ENCODE results near the gene LMCD1. TPM values are rescaled to one million over a fixed set of nuclear protein-coding genes. Genes with fewer than 3 reads are reported as not detected.
"Not testable (repeated sequence)": the region's sequence is repeated elsewhere in the genome, so short reads cannot be mapped to it uniquely, and the experiment has no call there.

LMCD1 gene
- total RNA-seq, 2 experiments from 2014 or later = 2.3 to 2.7 TPM

- peaks cover under 1% of the 10 kb centered on the region for H3K27me3 Mint-ChIP-seq
Measured at GRCh38 chr3:8565376-8565775, 63.8 kb downstream of the LMCD1 start.

GRCh38 chr3:8567784-8568575 lies 66.4 kb downstream of the LMCD1 start:
- peaks cover 12% of the 10 kb centered on the region for H3K4me1 Mint-ChIP-seq
- no peak overlapping the region for H3K27ac Mint-ChIP-seq
- no peaks in the 10 kb centered on the region for H3K36me3 Mint-ChIP-seq
- no peak overlapping the region for H3K4me3 Mint-ChIP-seq
- H3K9me3 Mint-ChIP-seq = no peaks in the 10 kb centered on the region
- no peak for DNase-seq
- no peaks in the 10 kb centered on the region for H3K27me3 Mint-ChIP-seq

More at GRCh38 chr3:8565376-8565775, 63.8 kb downstream of the LMCD1 start:
- no peak overlapping the region for H3K4me3 Mint-ChIP-seq
- DNase-seq = no peak
- no peaks in the 10 kb centered on the region for H3K36me3 Mint-ChIP-seq
- no peaks in the 10 kb centered on the region for H3K9me3 Mint-ChIP-seq
- no peak overlapping the region for H3K27ac Mint-ChIP-seq
- H3K4me1 Mint-ChIP-seq = peaks cover 1% of the 10 kb centered on the region

- Mint-ChIP-seq H3K9me3 (no peaks in the 10 kb centered on the region), H3K4me1 (peaks cover 12% of the 10 kb centered on the region), H3K36me3 (no peaks in the 10 kb centered on the region), H3K4me3 (no peak overlapping the region), H3K27me3 (no peaks in the 10 kb centered on the region), H3K27ac (no peak overlapping the region)
- DNase-seq = no peak
Measured at GRCh38 chr3:8571256-8571655, 69.6 kb downstream of the LMCD1 start.

- no peaks in the 10 kb centered on the region for H3K36me3 Mint-ChIP-seq
Measured at GRCh38 chr3:8573342-8573926, 71.8 kb downstream of the LMCD1 start.

GRCh38 chr3:8574040-8574669 lies 72.5 kb downstream of the LMCD1 start:
- DNase-seq = no peak
- Mint-ChIP-seq H3K9me3 (no peaks in the 10 kb centered on the region), H3K27me3 (no peaks in the 10 kb centered on the region), H3K4me3 (no peak overlapping the region), H3K27ac (no peak overlapping the region), H3K4me1 (peaks cover 12% of the 10 kb centered on the region), H3K36me3 (no peaks in the 10 kb centered on the region)

More at GRCh38 chr3:8573342-8573926, 71.8 kb downstream of the LMCD1 start:
- no peak for DNase-seq
- Mint-ChIP-seq H3K27ac (no peak overlapping the region), H3K4me3 (no peak overlapping the region), H3K9me3 (no peaks in the 10 kb centered on the region), H3K27me3 (no peaks in the 10 kb centered on the region), H3K4me1 (peaks cover 12% of the 10 kb centered on the region)

- DNase-seq = no peak
- no peaks in the 10 kb centered on the region for H3K27me3 Mint-ChIP-seq
- no peak overlapping the region for H3K4me3 Mint-ChIP-seq
- H3K4me1 Mint-ChIP-seq = peaks cover 12% of the 10 kb centered on the region
- H3K27ac Mint-ChIP-seq = no peak overlapping the region
- no peaks in the 10 kb centered on the region for H3K9me3 Mint-ChIP-seq
- no peaks in the 10 kb centered on the region for H3K36me3 Mint-ChIP-seq
Measured at GRCh38 chr3:8574670-8575322, 73.2 kb downstream of the LMCD1 start.

- no peaks in the 10 kb centered on the region for H3K27me3 Mint-ChIP-seq
- H3K4me1 Mint-ChIP-seq = peaks cover 9% of the 10 kb centered on the region
- H3K36me3 Mint-ChIP-seq = no peaks in the 10 kb centered on the region
- no peaks in the 10 kb centered on the region for H3K9me3 Mint-ChIP-seq
- no peak overlapping the region for H3K27ac Mint-ChIP-seq
- no peak overlapping the region for H3K4me3 Mint-ChIP-seq
- DNase-seq = no peak
Measured at GRCh38 chr3:8575364-8576104, 73.9 kb downstream of the LMCD1 start.

- H3K36me3 Mint-ChIP-seq = no peaks in the 10 kb centered on the region
- DNase-seq = no peak
- no peaks in the 10 kb centered on the region for H3K9me3 Mint-ChIP-seq
- no peak overlapping the region for H3K27ac Mint-ChIP-seq
- H3K27me3 Mint-ChIP-seq = no peaks in the 10 kb centered on the region
- no peak overlapping the region for H3K4me3 Mint-ChIP-seq
- H3K4me1 Mint-ChIP-seq = peaks cover 4% of the 10 kb centered on the region
Measured at GRCh38 chr3:8576436-8576835, 74.8 kb downstream of the LMCD1 start.

- Mint-ChIP-seq H3K9me3 (no peaks in the 10 kb centered on the region), H3K4me3 (no peak overlapping the region), H3K27ac (no peak overlapping the region), H3K27me3 (no peaks in the 10 kb centered on the region), H3K36me3 (no peaks in the 10 kb centered on the region), H3K4me1 (no peaks in the 10 kb centered on the region)
- DNase-seq = no peak
Measured at GRCh38 chr3:8576841-8577571, 75.4 kb downstream of the LMCD1 start.

- Mint-ChIP-seq H3K4me3 (no peak overlapping the region), H3K27ac (no peak overlapping the region), H3K27me3 (no peaks in the 10 kb centered on the region), H3K36me3 (no peaks in the 10 kb centered on the region), H3K9me3 (no peaks in the 10 kb centered on the region), H3K4me1 (no peaks in the 10 kb centered on the region)
- no peak for DNase-seq
Measured at GRCh38 chr3:8578282-8578681, 76.7 kb downstream of the LMCD1 start.

GRCh38 chr3:8579096-8579495 lies 77.5 kb downstream of the LMCD1 start:
- DNase-seq = no peak
- H3K9me3 Mint-ChIP-seq = no peaks in the 10 kb centered on the region
- no peak overlapping the region for H3K4me3 Mint-ChIP-seq
- no peak overlapping the region for H3K27ac Mint-ChIP-seq
- H3K36me3 Mint-ChIP-seq = no peaks in the 10 kb centered on the region
- no peaks in the 10 kb centered on the region for H3K27me3 Mint-ChIP-seq
- H3K4me1 Mint-ChIP-seq = no peaks in the 10 kb centered on the region

GRCh38 chr3:8579943-8580342 lies 78.3 kb downstream of the LMCD1 start:
- Mint-ChIP-seq H3K36me3 (no peaks in the 10 kb centered on the region), H3K27me3 (peaks cover 3% of the 10 kb centered on the region), H3K9me3 (no peaks in the 10 kb centered on the region), H3K4me1 (no peaks in the 10 kb centered on the region), H3K4me3 (no peak overlapping the region), H3K27ac (no peak overlapping the region)
- no peak for DNase-seq

GRCh38 chr3:8580434-8580833 lies 78.8 kb downstream of the LMCD1 start:
- not testable (repeated sequence) for DNase-seq, H3K4me3 Mint-ChIP-seq, H3K4me1 Mint-ChIP-seq, H3K36me3 Mint-ChIP-seq, H3K9me3 Mint-ChIP-seq, H3K27me3 Mint-ChIP-seq, H3K27ac Mint-ChIP-seq

GRCh38 chr3:8581373-8581772 lies 79.8 kb downstream of the LMCD1 start:
- Mint-ChIP-seq H3K4me1 (no peaks in the 10 kb centered on the region), H3K9me3 (no peaks in the 10 kb centered on the region), H3K4me3 (no peak overlapping the region), H3K36me3 (no peaks in the 10 kb centered on the region), H3K27me3 (peaks cover 3% of the 10 kb centered on the region), H3K27ac (no peak overlapping the region)
- DNase-seq = no peak
